Panc1 (cell line): ENCODE results near the gene SMIM29. TPM values are rescaled to one million over a fixed set of nuclear protein-coding genes. Genes with fewer than 3 reads are reported as not detected.

ENCODE experiments used
- ATAC-seq: fragments of 200-7000 bp; cut with Tn5 transposase; 2 replicates; pipeline ENCODE4 v1.9.1; 2020; ENCODE audit warnings: mild to moderate bottlenecking, moderate library complexity
- BruUV-seq: library from RNA; stranded (reverse); fragments of 400-500 nt; replicated peaks from 2 replicates; lab custom pipeline; 2021; lab: Mats Ljungman, UMichigan
- CTCF ChIA-PET: fragments of 300-600 bp; sonication (Branson Sonifier 250); formaldehyde crosslinking; loops from one replicate; lab custom pipeline; 2022; ENCODE audit warnings: antibody characterized with exemption; lab: Charles Lee
- POLR2A ChIA-PET: fragments of 300-600 bp; sonication (Branson Sonifier 250); formaldehyde crosslinking; loops from one replicate; lab custom pipeline; 2022; ENCODE audit warnings: antibody characterized with exemption; lab: Charles Lee
- DNase-seq: peaks from one replicate; pipeline ENCODE4 v3.0.0-alpha.2; 2010; ENCODE audit warnings: low read depth, low spot score
- H3K27ac ChIP-seq: 2 replicates; pipeline ENCODE4 v1.5.1; 2011; ENCODE audit warnings: mild to moderate bottlenecking, low read length, inconsistent platforms
- H3K27me3 ChIP-seq: fragments of 200-500 bp; sonication (Bioruptor generic); 2 replicates; pipeline ENCODE4 v1.6.0; 2014; ENCODE audit warnings: low read length, inconsistent platforms; ENCODE audit not compliant: control insufficient read depth, insufficient read depth
- H3K36me3 ChIP-seq: fragments of 200-500 bp; sonication (Bioruptor generic); 2 replicates; pipeline ENCODE4 v1.5.1; 2014; ENCODE audit warnings: inconsistent platforms, mild to moderate bottlenecking, low read length, moderate library complexity; ENCODE audit not compliant: control insufficient read depth, insufficient read depth
- H3K4me1 ChIP-seq: 2 replicates; pipeline ENCODE4 v1.5.1; 2011; ENCODE audit warnings: inconsistent platforms, mild to moderate bottlenecking, low read length, moderate library complexity; ENCODE audit not compliant: control insufficient read depth, insufficient read depth
- H3K4me3 ChIP-seq, 2 experiments: 2 replicates each; pipeline ENCODE4 v1.5.1; 2011 to 2012; ENCODE audit warnings: low read depth in 2 of 2, low read length in 2 of 2, mild to moderate bottlenecking in 2 of 2, inconsistent platforms in 1 of 2, moderate library complexity in 1 of 2
- H3K9me3 ChIP-seq: fragments of 200-500 bp; sonication (Bioruptor generic); 2 replicates; pipeline ENCODE4 v1.5.1; 2014; ENCODE audit warnings: low read depth, mild to moderate bottlenecking, inconsistent platforms, low read length, moderate library complexity; ENCODE audit not compliant: control insufficient read depth, insufficient read depth
- POLR2AphosphoS5 ChIP-seq: IDR thresholded peaks from 2 replicates; pipeline ENCODE4 v1.6.1; 2012; ENCODE audit warnings: mild to moderate bottlenecking, low read depth, low read length, moderate library complexity
- REST ChIP-seq, 2 experiments: IDR thresholded peaks; 2 replicates each; pipeline ENCODE4 v1.6.1; 2011 to 2012; ENCODE audit warnings: low read depth in 2 of 2, control low read depth in 1 of 2, low read length in 1 of 2, mild to moderate bottlenecking in 1 of 2, moderate library complexity in 1 of 2; ENCODE audit not compliant: insufficient read depth in 1 of 2
- SIN3A ChIP-seq: IDR thresholded peaks from 2 replicates; pipeline ENCODE4 v1.6.1; 2012; ENCODE audit warnings: low read depth, mild to moderate bottlenecking, low read length, moderate library complexity, borderline replicate concordance; ENCODE audit not compliant: insufficient read depth
- TCF7L2 ChIP-seq: IDR thresholded peaks from 2 replicates; pipeline ENCODE4 v1.6.1; 2011; ENCODE audit warnings: mild to moderate bottlenecking, low read depth, low read length, inconsistent platforms
- in situ Hi-C: cut with HindIII; loops from 2 replicates; pipeline ENCODE4 v1.10.0; 2016; ENCODE audit warnings: low sequenced_read_pairs, low pct_unique_long_range_greater_than_20kb
- intact Hi-C: fragments of 100-400 bp; cut with micrococcal nuclease; formaldehyde crosslinking; loops from one replicate; pipeline ENCODE4 v1.10.0; 2022; ENCODE audit not compliant: unreplicated experiment
- total RNA-seq: library from RNA; stranded (reverse); gene quantifications from one replicate; pipeline ENCODE4 v1.2.1, GENCODE V29; 2021; ENCODE audit not compliant: unreplicated experiment
- TF ChIP-seq, protein P1 (sequence below): fragments of 450-650 bp; IDR thresholded peaks from 2 replicates; pipeline ENCODE4 v1.5.1; 2017; ENCODE audit warnings: mild to moderate bottlenecking

Gene SMIM29
- total RNA-seq, 1 experiment from 2014 or later, result 35.6 TPM

- CTCF ChIA-PET, result interaction anchor here (0.6 to 1.0 kb wide), 2 partner anchors 13 to 28 kb away, joined by 3 read pairs; partner anchors contain the start of gene HMGA1
- in situ Hi-C loops, result no loop called here
- no TSS peak for BruUV-seq
Measured at GRCh38 chr6:34223381-34223955, 25.3 kb downstream of the SMIM29 start.

DNA sequence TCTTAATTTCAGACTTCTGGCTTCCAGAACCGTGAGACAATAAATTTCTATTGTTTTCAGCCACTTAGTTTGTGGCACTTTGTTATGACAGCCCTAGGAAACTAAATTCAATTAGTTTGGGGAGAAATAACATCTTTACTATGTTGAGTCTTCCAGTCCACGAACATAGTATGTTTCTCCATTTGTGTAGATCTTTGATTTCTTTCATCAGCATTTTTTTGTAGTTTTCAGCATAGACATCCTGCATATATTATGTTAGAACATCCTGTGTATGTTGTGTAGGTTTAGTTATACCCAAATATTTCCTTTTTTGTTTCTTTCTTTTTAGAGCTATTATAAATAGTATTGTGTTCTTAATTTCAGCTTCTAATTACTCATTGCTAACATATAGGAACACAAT, 30.1 kb downstream of the SMIM29 start:
- TF ChIP-seq TCF7L2 (no peak), REST (IDR thresholded peaks at IDR 0.05; ENCODE audit: insufficient read depth in 1 of 2, low read depth in 2 of 2, low read length in 1 of 2) (no peak), POLR2AphosphoS5 (no peak), SIN3A (no peak)
- TF ChIP-seq, protein P1, sequence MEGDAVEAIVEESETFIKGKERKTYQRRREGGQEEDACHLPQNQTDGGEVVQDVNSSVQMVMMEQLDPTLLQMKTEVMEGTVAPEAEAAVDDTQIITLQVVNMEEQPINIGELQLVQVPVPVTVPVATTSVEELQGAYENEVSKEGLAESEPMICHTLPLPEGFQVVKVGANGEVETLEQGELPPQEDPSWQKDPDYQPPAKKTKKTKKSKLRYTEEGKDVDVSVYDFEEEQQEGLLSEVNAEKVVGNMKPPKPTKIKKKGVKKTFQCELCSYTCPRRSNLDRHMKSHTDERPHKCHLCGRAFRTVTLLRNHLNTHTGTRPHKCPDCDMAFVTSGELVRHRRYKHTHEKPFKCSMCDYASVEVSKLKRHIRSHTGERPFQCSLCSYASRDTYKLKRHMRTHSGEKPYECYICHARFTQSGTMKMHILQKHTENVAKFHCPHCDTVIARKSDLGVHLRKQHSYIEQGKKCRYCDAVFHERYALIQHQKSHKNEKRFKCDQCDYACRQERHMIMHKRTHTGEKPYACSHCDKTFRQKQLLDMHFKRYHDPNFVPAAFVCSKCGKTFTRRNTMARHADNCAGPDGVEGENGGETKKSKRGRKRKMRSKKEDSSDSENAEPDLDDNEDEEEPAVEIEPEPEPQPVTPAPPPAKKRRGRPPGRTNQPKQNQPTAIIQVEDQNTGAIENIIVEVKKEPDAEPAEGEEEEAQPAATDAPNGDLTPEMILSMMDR, result no peak
- DNase-seq (no peak), ATAC-seq (no peak)
- ChIA-PET CTCF (no interaction called here), POLR2A (interaction anchor here (0.6 kb wide), 2 partner anchors 18 to 26 kb away, joined by 9 to 19 read pairs; partner anchors contain the start of gene HMGA1)
- in situ Hi-C loops, result no loop called here
- intact Hi-C loops, result no loop called here
- Histone ChIP-seq H3K9me3 (no peaks in the 10 kb centered on the region), H3K27me3 (no peaks in the 10 kb centered on the region), H3K36me3 (no peaks in the 10 kb centered on the region), H3K27ac (no peak overlapping the region), H3K4me1 (peaks cover 8% of the 10 kb centered on the region), H3K4me3 (no peak overlapping the region)
- BruUV-seq, result no TSS peak

More at GRCh38 chr6:34223381-34223955, 25.3 kb downstream of the SMIM29 start:
- H3K27ac ChIP-seq, result peak overlapping the region; percentile 92
- no peaks in the 10 kb centered on the region for H3K27me3 ChIP-seq
- POLR2A ChIA-PET, result interaction anchor here (0.6 kb wide), 2 partner anchors 13 to 16 kb away, joined by 3 to 9 read pairs; partner anchors contain the start of gene HMGA1
- ATAC-seq (peak; percentile 56), DNase-seq (no peak)
- peak overlapping the region; percentile 12 to 34; a peak in 3 of 4 replicates for H3K4me3 ChIP-seq
- H3K36me3 ChIP-seq, result no peaks in the 10 kb centered on the region
- intact Hi-C loops, result no loop called here
- H3K4me1 ChIP-seq, result peaks cover 25% of the 10 kb centered on the region
- H3K9me3 ChIP-seq, result no peaks in the 10 kb centered on the region
- TF ChIP-seq TCF7L2 (no peak), REST (IDR thresholded peaks at IDR 0.05; ENCODE audit: insufficient read depth in 1 of 2, low read depth in 2 of 2, low read length in 1 of 2) (no peak), SIN3A (no peak), POLR2AphosphoS5 (no peak)
- TF ChIP-seq, protein P1, result no peak
